GM21737 (cell line): ENCODE results near the gene MOGAT3.
"Not testable (repeated sequence)": the region's sequence is repeated elsewhere in the genome, so short reads cannot be mapped to it uniquely, and the experiment has no call there.

Experiments
- ATAC-seq: cut with Tn5 transposase; IDR thresholded peaks from one replicate; pipeline ENCODE4 v1.9.1; 2021; ENCODE audit warnings: mild to moderate bottlenecking, moderate library complexity; ENCODE audit not compliant: unreplicated experiment

Gene MOGAT3

DNA sequence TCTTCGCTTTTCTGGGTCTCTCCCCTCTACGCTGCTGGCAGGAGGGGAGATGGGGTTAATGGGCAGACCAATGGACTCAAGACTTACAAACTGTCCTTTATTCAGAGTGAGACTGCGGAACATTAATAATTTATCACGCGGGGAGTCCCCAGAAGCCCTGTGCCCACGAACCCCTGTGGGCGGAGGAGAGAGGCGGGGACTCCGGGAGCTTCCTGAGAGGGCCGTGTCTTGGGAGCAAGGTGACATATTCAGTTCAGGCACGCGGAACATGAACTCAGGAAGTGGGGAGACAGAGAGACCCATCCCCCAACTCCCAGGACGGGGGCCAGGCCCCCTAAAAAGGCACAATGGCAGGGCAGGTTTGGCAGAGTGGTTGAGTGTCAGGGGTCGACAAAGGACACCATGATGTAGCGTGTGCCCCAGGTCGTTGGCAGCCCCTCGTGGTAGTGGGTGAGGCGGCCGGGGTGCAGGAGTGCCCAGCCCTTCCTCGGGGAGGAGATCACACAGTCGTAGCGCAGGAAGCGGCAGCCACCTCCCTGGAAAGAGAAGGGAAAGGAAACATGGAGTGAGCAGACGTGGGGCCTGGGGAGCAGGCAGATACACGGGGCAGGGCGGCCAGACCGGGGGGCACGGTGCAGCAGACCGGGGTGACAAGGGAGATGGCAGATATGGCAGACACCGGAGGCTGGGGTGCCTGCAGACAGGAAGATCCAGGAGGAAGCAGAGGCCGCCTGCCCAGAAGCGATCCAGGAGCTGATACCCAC, 5.2 kb upstream of the MOGAT3 start:
- ATAC-seq, result no peak

DNA sequence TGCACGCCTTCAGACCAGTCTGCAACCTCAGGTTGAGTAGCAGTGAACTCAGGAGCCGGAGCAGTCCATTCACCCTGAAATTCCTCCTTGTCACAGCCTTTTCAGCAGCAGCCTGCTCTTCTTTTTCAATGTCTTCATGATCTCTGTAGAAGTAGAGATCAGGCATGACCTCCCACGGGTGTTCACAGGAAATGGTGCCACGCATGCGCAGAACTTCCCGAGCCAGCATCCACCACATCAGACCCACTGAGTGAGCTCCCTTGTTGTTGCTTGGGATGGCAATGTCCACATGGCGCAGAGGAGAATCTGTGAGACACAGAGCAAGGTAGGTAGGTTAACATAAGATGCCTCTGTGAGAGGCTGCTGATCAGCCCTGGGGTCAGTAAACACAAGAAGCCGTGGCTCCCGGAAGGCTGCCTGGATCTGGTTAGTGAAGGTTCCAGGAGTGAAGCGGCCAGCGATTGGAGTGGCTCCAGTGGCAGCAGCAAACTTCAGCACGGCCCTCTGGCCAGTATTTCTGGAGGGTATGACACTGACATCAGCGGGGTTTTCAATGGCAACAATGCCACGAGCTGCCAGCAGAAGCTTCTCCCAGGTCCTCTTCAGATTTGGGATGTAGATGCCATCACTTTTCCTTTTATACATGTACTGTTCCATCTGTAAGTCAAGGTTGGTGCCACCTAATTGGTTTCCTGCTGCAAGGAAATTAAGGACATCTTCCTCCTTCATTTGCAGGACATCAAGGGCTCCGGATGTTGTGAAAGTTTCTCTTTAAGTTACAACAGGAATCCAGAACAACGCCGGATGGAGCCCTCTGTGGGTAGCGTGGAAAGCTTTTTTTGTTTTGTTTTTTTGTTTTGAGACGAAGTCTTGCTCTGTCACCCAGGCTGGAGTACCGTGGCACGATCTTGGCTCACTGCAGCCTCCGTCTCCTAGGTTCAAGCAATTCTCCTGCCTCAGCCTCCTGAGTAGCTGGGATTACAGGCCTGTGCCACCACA, 3.2 kb upstream of the MOGAT3 start:
- ATAC-seq, result not testable (repeated sequence)

DNA sequence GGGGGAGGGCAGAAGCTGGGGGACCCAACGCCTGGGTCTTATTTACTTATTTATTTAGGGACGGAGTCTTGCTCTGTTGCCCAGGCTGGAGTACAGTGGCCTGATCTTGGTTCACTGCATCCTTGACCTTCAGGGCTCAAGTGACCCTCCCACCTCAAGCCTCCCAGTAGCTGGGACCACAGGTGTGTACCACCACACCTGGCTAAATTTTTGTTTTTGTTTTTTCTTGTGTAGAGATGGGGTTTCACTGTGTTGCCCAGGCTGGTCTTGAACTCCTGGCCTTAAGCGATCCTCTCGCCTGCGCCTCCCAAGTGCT, 1.7 kb upstream of the MOGAT3 start:
- ATAC-seq, result no peak

DNA sequence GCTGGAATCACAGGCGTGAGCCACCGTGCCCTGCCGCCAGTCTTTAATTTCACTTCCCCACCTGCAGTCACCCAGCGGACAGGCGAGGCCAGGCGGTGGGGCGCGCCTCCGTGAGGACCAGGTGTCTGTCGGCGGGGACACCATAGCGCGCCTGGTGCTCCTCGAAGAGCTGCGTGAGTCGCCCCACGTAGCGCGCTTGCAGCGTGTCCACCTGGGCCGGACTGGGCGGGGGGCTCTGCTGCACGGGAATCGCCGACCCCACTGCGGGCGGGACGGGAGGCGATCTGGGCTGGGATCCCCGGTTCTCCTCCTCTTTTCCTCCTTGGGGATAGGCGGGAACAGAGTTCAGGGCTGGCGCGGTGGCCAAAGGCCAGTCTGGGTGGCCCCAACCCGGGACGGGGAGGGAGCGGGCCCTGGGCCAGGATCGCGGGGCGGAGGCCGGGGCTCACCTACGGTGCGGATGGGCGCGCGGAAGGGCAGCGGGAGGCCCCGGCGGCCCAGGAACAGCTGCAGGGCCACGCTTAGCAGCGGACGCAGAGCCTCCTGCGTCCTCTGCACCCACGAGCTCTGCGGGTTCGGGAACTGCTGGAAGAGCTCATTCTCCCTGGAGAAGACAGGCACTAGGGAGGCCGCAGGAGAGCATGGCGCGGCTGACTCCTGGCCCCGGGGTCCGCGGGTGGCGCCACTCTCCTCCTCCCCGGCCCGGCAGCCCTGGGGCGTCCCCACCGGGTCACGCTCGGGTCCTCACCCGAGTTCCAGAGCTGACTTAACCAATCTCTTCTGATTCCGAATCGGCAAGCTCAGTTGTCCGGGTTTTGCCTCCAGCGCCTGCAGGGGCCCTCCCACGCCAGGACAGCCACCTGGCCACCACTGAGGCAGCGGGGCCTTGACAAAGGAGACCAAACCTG, 1.1 kb upstream of the MOGAT3 start:
- ATAC-seq, result no peak

DNA sequence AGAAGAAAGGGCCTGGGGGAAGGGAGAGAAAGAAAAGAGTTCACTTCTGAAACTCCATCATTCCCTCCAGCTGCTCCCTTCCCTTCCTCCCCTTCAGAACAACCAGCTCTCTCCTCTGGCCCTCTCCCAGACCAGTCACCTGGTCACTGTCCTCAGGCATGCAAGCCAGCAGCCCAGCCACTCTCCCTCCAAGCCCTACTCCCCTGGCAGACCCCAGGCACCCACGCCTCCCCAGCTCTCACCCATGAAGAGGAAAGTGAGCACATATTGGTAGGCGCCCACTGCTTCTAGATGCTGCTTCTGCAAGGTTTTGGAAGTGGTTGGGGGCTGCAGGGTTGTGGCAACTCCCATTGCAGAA, 353 bp downstream of the MOGAT3 start:
- no peak for ATAC-seq

DNA sequence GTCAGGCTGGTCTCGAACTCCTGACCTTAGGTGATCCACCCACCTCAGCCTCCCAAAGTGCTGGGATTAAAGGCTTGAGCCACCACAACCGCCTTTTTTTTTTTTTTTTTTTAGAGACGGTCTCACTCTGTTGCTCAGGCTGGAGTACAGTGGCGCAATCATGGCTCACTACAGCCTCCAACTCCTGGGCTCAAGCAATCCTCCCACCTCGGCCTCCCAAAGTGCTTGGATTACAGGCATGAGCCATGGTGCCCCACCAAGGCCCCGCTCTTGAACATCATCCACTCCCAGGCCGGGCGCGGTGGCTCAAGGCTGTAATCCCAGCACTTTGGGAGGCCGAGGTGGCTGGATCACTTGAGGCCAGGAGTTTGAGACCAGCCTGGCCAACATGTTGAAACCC, 1.3 kb downstream of the MOGAT3 start:
- ATAC-seq, result not testable (repeated sequence)

DNA sequence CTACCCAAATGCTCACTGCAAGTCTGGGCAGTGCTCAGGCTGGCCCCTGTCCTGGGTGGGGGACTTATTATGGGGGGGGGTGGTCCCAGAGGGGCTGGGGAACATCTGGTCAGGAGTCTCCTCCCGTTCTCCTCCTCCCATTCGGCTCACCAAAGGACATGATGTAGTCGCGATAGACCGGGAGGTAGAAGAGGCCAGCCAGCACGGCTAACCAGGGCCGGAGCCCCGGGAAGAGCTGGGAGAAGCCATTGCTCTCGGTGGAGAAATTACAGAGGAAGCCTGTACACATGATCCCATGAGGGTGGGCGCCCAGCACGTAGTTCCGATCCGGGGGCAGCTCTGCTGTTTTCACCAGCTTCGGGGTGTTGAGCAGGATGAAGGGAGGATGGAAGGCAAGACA, 2.4 kb downstream of the MOGAT3 start:
- no peak for ATAC-seq

DNA sequence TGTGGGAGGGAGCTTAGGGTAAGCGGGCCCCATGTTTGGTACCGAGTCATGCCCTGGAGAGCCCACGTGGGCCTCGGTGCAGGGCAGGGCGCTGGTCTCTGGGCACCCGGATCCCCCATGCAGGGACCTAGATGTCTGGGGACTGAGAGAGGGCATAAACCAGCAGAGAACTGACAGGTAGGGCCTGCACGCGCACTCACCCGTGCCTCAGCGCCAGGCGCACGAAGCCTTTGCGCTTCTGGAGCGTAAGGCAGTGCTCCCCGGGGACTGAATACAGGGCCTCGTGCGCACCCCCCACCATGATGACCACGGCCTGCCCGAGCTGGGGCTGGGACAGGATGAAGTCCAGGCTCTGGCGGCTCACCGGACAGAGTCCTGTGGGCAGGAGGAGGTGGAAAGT, 2.8 kb downstream of the MOGAT3 start:
- no peak for ATAC-seq

DNA sequence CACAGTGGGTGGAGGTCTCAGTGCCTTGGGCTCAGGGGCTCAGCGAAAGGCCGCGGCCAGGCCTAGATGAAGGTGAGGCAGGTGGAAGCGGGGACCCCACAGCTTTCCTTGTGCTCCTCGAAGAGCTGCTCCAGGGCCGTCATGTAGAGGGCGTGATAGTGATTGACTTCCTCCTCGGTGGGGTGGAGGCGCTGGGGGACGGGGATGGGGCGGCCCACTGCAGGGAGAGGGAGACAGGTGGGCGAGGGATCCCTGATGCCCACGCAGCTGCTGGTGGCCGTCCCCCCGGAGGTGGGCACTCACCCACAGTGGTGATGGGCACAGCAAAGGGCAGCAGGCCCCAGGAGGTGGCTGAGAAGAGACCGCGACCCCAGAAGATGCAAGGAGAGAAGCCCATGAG, 5.0 kb downstream of the MOGAT3 start:
- ATAC-seq, result no peak

DNA sequence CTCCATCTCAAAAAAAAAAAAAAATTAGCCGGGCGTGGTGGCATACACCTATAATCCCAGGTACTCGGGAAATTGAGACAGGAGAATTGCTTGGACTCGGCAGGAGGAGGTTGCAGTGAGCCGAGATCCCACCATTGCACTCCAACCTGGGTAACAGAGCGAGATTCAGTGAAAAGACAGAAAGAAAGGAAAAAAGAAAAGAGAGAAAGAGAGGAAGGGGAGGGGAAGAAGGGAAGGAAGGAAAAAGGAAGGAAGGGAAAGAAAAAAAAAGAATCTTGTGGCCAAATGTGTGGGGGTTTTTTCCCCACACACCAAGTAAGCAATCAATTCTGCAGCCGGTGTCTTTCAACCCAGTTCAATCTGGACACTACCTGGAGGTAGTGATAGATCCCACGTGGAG, 11.7 kb downstream of the MOGAT3 start:
- no peak for ATAC-seq

DNA sequence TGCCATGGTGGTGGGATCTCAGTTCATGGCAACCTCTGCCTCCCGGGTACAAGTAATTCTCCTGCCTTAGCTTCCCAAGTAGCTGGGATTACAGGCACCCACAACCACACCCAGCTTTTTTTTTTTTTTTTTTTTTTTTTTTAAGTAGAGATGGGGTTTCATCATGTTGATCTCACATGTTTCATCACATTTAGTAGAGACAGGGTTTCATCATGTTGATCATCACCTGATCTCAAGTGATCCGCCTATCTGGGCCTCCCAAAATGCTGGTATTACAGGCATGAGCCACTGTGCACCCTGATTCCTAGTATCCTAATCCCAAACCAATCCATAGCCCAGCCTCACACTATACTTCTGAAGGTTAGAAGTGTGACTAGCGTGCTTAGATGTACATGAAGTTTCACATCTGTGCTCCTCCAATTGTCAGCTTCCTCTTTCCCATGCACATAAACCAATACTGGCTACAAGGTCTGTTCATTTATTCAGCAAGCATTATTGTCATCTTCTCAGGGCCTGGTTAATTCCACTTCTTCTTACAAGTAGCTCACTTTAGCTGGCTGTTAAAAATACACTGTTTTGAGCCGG, 13.9 kb downstream of the MOGAT3 start:
- ATAC-seq, result no peak

DNA sequence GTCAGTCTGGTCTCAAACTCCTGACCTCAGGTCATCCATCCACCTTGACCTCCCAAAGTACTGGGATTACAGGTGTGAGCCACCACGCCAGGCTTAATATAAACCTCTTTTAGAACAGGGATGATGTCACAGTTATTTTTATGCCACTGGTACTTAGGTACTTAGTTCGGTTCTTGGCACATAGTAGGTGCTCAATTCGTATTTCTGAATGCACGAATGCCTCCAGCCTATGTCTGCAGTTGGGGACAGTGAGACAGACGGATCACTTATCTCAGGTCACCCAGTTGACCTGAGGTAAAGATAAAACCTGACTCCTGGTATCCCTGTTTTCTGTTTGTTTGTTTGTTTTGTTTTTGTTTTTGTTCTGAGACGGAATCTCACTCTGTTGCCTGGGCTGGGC, 14.6 kb downstream of the MOGAT3 start:
- no peak for ATAC-seq

DNA sequence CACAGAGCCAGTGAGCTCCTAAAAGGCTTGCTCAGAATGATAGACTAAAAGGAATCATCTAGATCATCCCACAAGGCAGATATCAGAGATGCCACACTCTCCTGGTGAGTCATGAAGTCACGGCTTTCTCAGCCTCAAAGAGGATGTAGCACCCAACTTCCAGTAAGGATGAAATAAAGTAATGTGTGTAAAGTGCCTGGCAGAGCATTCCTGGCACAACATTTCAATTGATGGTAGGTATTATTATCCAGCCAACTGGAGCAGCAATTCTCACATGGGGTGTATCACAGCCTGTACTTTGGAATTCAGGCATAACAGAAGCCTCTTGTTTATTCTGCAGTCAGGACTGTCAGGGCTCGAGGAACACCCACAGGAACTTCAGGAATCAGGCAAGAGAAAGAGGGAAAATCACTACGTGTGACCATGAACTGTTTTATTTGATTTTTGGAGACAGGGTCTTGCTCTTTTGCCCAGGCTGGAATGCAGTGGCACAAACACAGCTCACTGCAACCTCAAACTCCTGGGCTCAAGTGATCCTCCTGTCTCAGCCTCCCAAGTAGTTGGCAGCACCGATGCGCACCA, 15.5 kb downstream of the MOGAT3 start:
- no peak for ATAC-seq

DNA sequence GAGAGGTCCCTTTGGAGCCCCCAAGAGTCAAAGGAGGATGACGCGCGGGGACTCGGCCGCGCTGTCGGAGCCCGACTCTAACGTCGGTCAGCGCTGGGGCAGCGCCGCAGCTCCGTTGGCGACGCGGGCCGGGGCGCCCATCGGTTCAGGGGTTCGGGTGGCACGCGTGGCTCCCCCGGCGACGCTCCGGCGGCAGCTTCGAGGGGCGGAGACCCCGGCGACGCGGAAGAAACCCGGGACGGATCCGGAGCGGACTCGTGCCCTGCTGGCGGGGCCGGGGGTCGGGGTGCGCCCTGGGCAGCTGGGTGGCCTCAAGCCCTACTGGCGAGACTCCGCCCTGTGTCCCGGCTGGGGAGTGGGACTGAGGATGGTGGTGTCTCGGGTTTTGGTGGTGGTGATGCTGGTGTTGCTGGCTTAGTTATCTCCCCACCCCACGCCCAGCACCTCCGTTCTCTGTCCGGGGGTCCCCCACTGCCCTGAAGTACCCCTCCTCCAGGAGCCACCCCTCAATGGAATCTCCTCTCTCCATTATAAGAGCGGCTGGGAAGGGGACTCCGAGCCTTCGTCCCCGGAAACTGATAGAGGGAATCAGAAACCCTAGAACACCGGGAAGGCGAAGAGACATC, 20.6 kb downstream of the MOGAT3 start, which contains the start of gene NAT16:
Gene NAT16, minus strand, starts transcription at position 164 of the 626 bp plus-strand sequence. CDS start 5,486 bp downstream, outside the sequence.
- no peak for ATAC-seq

DNA sequence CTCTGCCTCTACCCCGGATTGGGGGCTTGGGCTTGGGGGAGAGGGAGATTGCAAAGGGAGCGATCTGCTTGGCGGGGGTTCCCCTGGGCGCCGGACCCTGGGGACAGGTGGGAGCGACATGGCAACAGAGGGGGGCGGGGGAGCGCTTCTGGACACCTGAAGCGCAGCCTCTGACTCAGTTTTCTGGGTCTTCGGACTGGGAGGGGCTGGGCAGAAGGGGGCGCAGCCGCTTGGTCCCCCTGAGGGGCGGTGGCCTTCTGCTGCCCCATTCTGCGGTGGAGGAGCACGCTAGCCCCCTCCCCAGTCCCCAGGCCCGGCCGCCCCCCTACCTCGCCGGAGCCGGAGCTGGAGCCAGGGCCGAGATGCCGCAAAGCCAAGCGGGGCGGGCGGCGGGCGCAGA, 21.1 kb downstream of the MOGAT3 start:
- ATAC-seq, result no peak

DNA sequence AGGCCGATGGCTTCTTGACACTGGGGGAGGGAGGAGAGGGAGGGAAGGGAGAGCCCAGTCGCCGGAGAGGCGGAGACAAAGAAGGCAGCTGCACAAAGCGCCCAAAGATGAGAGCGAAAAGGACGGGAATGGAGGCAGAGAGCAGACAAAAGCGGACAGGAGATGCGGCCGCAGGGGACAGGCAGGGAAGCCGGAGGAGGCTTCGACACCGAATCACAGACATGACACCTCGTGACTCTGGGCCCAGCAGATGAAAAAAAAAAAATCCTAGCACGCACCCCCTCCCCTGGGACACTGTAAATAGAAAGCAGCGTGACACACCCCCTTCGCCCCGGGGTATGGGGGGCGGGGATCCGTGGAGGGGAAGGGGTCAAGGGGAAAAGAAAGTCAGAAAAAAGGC, 21.7 kb downstream of the MOGAT3 start:
- ATAC-seq, result no peak

DNA sequence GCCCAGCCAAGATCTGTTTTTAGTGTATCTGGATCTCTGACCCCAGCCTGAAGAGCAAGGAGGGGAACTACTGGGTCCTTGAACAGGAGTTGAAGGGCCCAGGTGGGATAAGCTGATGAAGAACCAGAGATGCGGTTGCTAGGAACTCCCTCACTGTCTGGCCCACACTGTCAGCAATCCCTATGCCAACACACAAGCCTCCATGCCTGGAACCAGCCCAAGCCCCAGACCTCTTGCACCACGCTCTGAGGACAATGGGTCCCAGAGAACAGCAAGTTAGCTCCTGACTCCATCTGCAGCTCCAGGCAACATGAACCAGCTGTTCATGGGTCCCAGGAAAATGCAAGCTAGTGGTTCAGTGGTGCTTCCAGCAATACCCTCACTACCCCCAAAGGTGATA, 23.2 kb downstream of the MOGAT3 start:
- ATAC-seq, result no peak

DNA sequence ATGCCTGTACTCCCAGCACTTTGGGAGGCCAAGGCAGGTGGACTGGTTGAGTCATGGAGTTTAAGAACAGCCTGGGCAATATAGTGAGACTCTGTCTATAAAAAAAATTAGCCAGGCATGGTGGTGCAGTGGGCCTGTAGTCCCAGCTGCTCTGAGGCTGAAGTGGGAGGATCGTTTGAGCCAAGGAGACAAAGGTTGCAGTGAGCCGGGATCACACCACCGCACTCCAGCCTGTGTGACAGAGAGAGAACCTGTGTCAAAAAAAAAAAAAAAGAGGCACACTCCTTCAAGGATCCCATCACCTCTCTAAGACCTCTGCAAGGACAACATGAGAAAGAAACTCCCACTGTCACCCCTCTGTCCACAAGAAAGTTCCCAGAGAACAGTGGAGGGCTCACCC, 25.2 kb downstream of the MOGAT3 start:
- ATAC-seq, result no peak

DNA sequence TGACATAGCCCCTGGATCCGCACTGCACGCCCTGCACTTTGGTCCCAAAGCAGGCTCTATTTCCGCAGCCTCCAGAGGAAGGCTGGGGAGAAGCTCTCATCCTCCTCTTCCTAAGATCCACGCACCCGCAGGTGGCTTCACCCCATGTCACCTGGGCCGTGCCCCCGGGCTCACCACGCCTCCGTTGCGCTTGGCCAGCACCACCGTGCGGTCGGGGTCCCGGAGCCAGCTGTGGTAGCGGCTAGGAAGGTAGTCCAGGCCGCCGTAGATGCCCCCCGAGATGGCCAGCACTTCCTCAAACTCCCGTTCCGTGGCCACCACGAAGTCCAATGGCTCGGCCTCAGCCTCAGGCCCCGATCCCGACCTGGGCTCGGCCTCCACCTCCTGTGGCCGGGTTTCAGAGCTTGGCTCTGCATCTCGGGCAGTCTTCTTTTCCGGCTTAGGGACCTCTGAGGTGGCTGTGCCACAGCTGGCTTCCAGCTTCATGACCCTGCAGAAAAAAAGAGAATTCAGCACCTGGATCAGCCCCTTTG, 26.4 kb downstream of the MOGAT3 start:
- no peak for ATAC-seq
